GM21825 (cell line): ENCODE results near the gene SDK2.

Experiments used
- ATAC-seq: cut with Tn5 transposase; IDR thresholded peaks from one replicate; pipeline ENCODE4 v1.9.1; 2021; ENCODE audit warnings: mild to moderate bottlenecking, moderate library complexity; ENCODE audit not compliant: unreplicated experiment

SDK2 gene

GRCh38 chr17:73634629-73635028 lies 9.6 kb downstream of the SDK2 start:
- ATAC-seq: no peak

- ATAC-seq: no peak
Observed at GRCh38 chr17:73633736-73634135, 10.5 kb downstream of the SDK2 start.

- ATAC-seq: no peak
Observed at GRCh38 chr17:73632513-73632912, 11.7 kb downstream of the SDK2 start.

- no peak for ATAC-seq
Observed at GRCh38 chr17:73630965-73631595, 13.2 kb downstream of the SDK2 start.

GRCh38 chr17:73630531-73630930 lies 13.7 kb downstream of the SDK2 start:
- ATAC-seq: no peak

- no peak for ATAC-seq
Observed at GRCh38 chr17:73628642-73629552, 15.3 kb downstream of the SDK2 start.

GRCh38 chr17:73625991-73626673 lies 18.1 kb downstream of the SDK2 start:
- no peak for ATAC-seq

- ATAC-seq: no peak
Observed at GRCh38 chr17:73625006-73625405, 19.2 kb downstream of the SDK2 start.

- no peak for ATAC-seq
Observed at GRCh38 chr17:73624496-73624988, 19.7 kb downstream of the SDK2 start.

GRCh38 chr17:73623818-73624217 lies 20.4 kb downstream of the SDK2 start:
- no peak for ATAC-seq

GRCh38 chr17:73623247-73623646 lies 21.0 kb downstream of the SDK2 start:
- no peak for ATAC-seq

- no peak for ATAC-seq
Observed at GRCh38 chr17:73622381-73622780, 21.9 kb downstream of the SDK2 start.

GRCh38 chr17:73621685-73622084 lies 22.6 kb downstream of the SDK2 start:
- ATAC-seq: no peak

GRCh38 chr17:73620414-73620813 lies 23.8 kb downstream of the SDK2 start:
- ATAC-seq: no peak

- ATAC-seq: no peak
Observed at GRCh38 chr17:73617501-73617900, 26.7 kb downstream of the SDK2 start.

GRCh38 chr17:73616873-73617404 lies 27.3 kb downstream of the SDK2 start:
- no peak for ATAC-seq

- ATAC-seq: no peak
Observed at GRCh38 chr17:73616120-73616872, 27.9 kb downstream of the SDK2 start.

- ATAC-seq: no peak
Observed at GRCh38 chr17:73614256-73614655, 30.0 kb downstream of the SDK2 start.

GRCh38 chr17:73613271-73614233 lies 30.7 kb downstream of the SDK2 start:
- ATAC-seq: no peak
